Ovary (tissue), 9 donors: Measurements from ENCODE around the gene WDR7. TPM values are rescaled to one million over a fixed set of nuclear protein-coding genes. Genes with fewer than 3 reads are reported as not detected.

Experiments
- DNase-seq, 5 donors: peaks; one replicate each; pipeline ENCODE4 v3.0.0-alpha.2; 2019 to 2020
- H3K27ac ChIP-seq, 2 donors: fragments of 200-600 bp; one replicate each; pipeline versions ENCODE4 v1.5.1 to v1.8.0; 2019 to 2022
- H3K27me3 ChIP-seq: fragments of 200-600 bp; one replicate; pipeline ENCODE4 v1.8.0; 2022
- H3K36me3 ChIP-seq: fragments of 200-600 bp; sonication (generic); one replicate; pipeline ENCODE4 v1.5.1; 2019
- H3K4me1 ChIP-seq: one replicate; pipeline ENCODE4 v1.8.1; 2013; ENCODE audit warnings: mild to moderate bottlenecking, moderate library complexity; ENCODE audit not compliant: insufficient read depth
- H3K4me3 ChIP-seq: fragments of 200-600 bp; sonication (generic); one replicate; pipeline ENCODE4 v1.5.1; 2017
- H3K9me3 ChIP-seq, 2 donors: fragments of 200-600 bp in 1 of 2; sonication (generic) in 1 of 2; one replicate each; pipeline versions ENCODE4 v1.5.1 to v1.8.1; 2013 to 2019; ENCODE audit warnings: mild to moderate bottlenecking in 1 of 2, moderate library complexity in 1 of 2
- CTCF ChIP-seq, 3 donors: fragments of 450-650 bp in 2 of 3; fragments of 200-600 bp in 1 of 3; IDR thresholded peaks; one replicate each; pipeline versions ENCODE4 v1.5.1 to v1.8.0; 2016 to 2022; ENCODE audit warnings: antibody characterized with exemption in 3 of 3, mild to moderate bottlenecking in 1 of 3
- EP300 ChIP-seq: sonication (generic); formaldehyde crosslinking; IDR thresholded peaks from one replicate; pipeline ENCODE4 v1.6.1; 2017; ENCODE audit warnings: antibody characterized with exemption
- POLR2A ChIP-seq: fragments of 450-650 bp; IDR thresholded peaks from one replicate; pipeline ENCODE4 v1.6.1; 2017; ENCODE audit warnings: antibody characterized with exemption, mild to moderate bottlenecking, moderate library complexity
- WGBS, 3 donors: extraction: QIAGEN DNeasy Blood & Tissue Kit in 1 of 3; methylation state at CpG; one replicate each; pipeline versions ENCODE4 v1.1.5 to v1.1.7; 2013 to 2017; 5-methylcytosine and 5-hydroxymethylcytosine counted together
- intact Hi-C, 4 donors: fragments of 100-400 bp; cut with DNase I; formaldehyde crosslinking; loops; one replicate each; pipeline versions ENCODE4 v1.11.0 to v1.15.1; 2022 to 2023
- polyA plus RNA-seq, 2 donors: library from polyadenylated mRNA; stranded (reverse); fragments of 200-250 nt in 1 of 2; fragments of 350-450 nt in 1 of 2; fragmentation: Illumina TruSeq in 1 of 2; extraction: RNeasy Lipid Tissue Mini Kit (QIAGEN cat#74804) in 1 of 2; gene quantifications; one replicate each; pipeline ENCODE4 v1.2.3, GENCODE V29; 2013 to 2014
- total RNA-seq, 7 donors: library from RNA; depleted of rRNA in 2 of 7; stranded (reverse); fragments of >200 nt in 2 of 7; fragmentation: NEBNext Ultra II Directional in 3 of 7; extraction: Animal tissue kit (Norgen Biotek cat#: 25700) in 3 of 7; gene quantifications; one replicate each; pipeline versions ENCODE4 v1.1.0 to v1.2.4, GENCODE V29; 2016 to 2023
- donor health status: DM: no; HTN: no; CAD: no; lungs with moderate emphysema.
- donor health status: DM: no; HTN: no; CAD: no.
- donor health status: Bipolar disorder and iron deficiency.
- donor health status: DM: yes; HTN: yes; CAD: no.
- donor health status: DM: no; HTN: no; CAD: no.
- donor health status: DM: yes; HTN: yes; CAD: no.

WDR7 gene
- total and polyA plus RNA-seq, 9 donors, result 4.8 to 29.1 (median 24.7) TPM

GRCh38 chr18:56835331-56835730, 184.2 kb downstream of the WDR7 start:
- intact Hi-C loops, result no loop called here
- Histone ChIP-seq H3K27ac (no peak overlapping the region), H3K9me3 (no peaks in the 10 kb centered on the region), H3K4me3 (no peak overlapping the region), H3K27me3 (no peaks in the 10 kb centered on the region), H3K36me3 (no peaks in the 10 kb centered on the region), H3K4me1 (no peaks in the 10 kb centered on the region)
- DNase-seq, result no peak
- 48 to 96% (median 93%) methylated on average over 1 of the region's 1 CpG for WGBS, 3 donors
- TF ChIP-seq CTCF (IDR thresholded peaks at IDR 0.05) (no peak), POLR2A (no peak), EP300 (no peak)

- DNase-seq, result no peak
- no peaks in the 10 kb centered on the region for H3K36me3 ChIP-seq
- TF ChIP-seq CTCF (IDR thresholded peaks at IDR 0.05), result no peak
- TF ChIP-seq POLR2A, result no peak
- no peak for TF ChIP-seq EP300
- H3K4me3 ChIP-seq, result no peak overlapping the region
- H3K27ac ChIP-seq, result no peak overlapping the region
- intact Hi-C loops, result no loop called here
- 79 to 87% (median 83%) methylated on average over 7 of the region's 7 CpGs for WGBS, 3 donors
- no peaks in the 10 kb centered on the region for H3K27me3 ChIP-seq
- H3K4me1 ChIP-seq, result no peaks in the 10 kb centered on the region
- H3K9me3 ChIP-seq, result no peaks in the 10 kb centered on the region
Measured at GRCh38 chr18:56836173-56836572, 185.0 kb downstream of the WDR7 start.

- no peak for TF ChIP-seq POLR2A
- TF ChIP-seq EP300, result no peak
- no peak for TF ChIP-seq CTCF (IDR thresholded peaks at IDR 0.05)
- Histone ChIP-seq H3K36me3 (no peaks in the 10 kb centered on the region), H3K4me3 (no peak overlapping the region), H3K27me3 (no peaks in the 10 kb centered on the region), H3K27ac (no peak overlapping the region), H3K4me1 (no peaks in the 10 kb centered on the region), H3K9me3 (no peaks in the 10 kb centered on the region)
- intact Hi-C loops, result no loop called here
- WGBS, 3 donors, result 90 to 94% (median 92%) methylated on average over 1 of the region's 1 CpG
- no peak for DNase-seq
Measured at GRCh38 chr18:56841836-56842235, 190.7 kb downstream of the WDR7 start.

- no peak for DNase-seq
- Histone ChIP-seq H3K27ac (no peak overlapping the region), H3K4me1 (no peaks in the 10 kb centered on the region), H3K36me3 (no peaks in the 10 kb centered on the region), H3K27me3 (no peaks in the 10 kb centered on the region), H3K9me3 (no peaks in the 10 kb centered on the region), H3K4me3 (no peak overlapping the region)
- WGBS, 3 donors, result 94 to 95% (median 95%) methylated on average over 4 of the region's 4 CpGs
- intact Hi-C loops, result no loop called here
- TF ChIP-seq EP300 (no peak), POLR2A (no peak), CTCF (IDR thresholded peaks at IDR 0.05) (no peak)
Measured at GRCh38 chr18:56843241-56843640, 192.1 kb downstream of the WDR7 start.

- WGBS, 3 donors, result 98 to 100% (median 98%) methylated on average over 1 of the region's 1 CpG
- no peak for DNase-seq
- TF ChIP-seq EP300 (no peak), POLR2A (no peak), CTCF (IDR thresholded peaks at IDR 0.05) (no peak)
- H3K4me1 ChIP-seq, result no peaks in the 10 kb centered on the region
- H3K9me3 ChIP-seq, result no peaks in the 10 kb centered on the region
- H3K27me3 ChIP-seq, result no peaks in the 10 kb centered on the region
- H3K36me3 ChIP-seq, result no peaks in the 10 kb centered on the region
- H3K4me3 ChIP-seq, result no peak overlapping the region
- H3K27ac ChIP-seq, result no peak overlapping the region
- intact Hi-C loops, result no loop called here
Measured at GRCh38 chr18:56844556-56844955, 193.4 kb downstream of the WDR7 start.
